Measurements from ENCODE around the gene CADPS. TPM values are rescaled to one million over a fixed set of nuclear protein-coding genes. Genes with fewer than 3 reads are reported as not detected.

CADPS gene
- polyA plus RNA-seq, 2 of the 4 experiments (the other 2 are of a cell fraction), result not detected

DNA sequence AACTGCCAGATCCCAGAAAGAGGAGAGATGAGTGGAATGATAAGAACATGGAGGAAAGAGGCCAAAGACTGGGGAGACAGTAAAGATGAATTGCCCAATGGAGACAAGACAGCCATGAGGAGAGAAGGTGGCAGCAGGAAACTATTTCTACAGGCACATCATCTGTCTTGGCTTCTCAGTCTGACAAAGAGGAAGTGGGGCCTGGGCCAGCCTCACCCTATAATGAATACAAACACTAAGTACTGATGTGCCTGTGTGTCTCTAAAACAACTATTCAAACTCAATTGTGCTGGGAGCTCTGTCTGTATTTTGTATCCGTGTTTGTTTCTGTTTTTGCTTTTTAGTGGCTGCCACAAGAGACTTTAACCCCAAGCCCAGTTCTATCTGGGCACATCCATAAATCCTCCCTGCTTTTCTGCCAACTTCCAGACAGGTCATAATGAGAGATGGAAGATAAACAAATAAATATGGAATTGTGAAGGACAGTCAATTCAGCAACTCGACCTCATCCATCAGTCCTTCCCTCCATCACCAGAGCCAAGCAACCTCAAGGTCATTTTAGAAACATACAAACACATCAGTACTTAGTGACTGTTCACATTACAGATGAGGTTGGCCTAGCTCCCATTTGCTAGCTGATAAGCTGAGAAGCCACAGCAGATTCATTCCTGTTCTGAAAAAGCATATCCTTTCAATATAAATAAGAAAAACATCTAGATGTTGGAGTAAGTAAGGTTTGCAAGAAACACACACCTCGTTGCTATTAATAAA, 116.7 kb downstream of the CADPS start:
- no peak for DNase-seq (ENCODE audit: low read depth in 1 of 2, low spot score in 1 of 2)
- CTCF ChIA-PET, result no interaction called here
- no peaks in the 10 kb centered on the region for H3K4me1 ChIP-seq
- 0% methylated on average over 3 of the region's 3 CpGs for WGBS (ENCODE audit: missing lambda C conversion rate)
- POLR2A ChIA-PET, result no interaction called here
- no peaks in the 10 kb centered on the region for H3K9me3 ChIP-seq
- TF ChIP-seq, protein P1, sequence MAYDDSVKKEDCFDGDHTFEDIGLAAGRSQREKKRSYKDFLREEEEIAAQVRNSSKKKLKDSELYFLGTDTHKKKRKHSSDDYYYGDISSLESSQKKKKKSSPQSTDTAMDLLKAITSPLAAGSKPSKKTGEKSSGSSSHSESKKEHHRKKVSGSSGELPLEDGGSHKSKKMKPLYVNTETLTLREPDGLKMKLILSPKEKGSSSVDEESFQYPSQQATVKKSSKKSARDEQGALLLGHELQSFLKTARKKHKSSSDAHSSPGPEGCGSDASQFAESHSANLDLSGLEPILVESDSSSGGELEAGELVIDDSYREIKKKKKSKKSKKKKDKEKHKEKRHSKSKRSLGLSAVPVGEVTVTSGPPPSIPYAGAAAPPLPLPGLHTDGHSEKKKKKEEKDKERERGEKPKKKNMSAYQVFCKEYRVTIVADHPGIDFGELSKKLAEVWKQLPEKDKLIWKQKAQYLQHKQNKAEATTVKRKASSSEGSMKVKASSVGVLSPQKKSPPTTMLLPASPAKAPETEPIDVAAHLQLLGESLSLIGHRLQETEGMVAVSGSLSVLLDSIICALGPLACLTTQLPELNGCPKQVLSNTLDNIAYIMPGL (CRISPR knock-in tag; IDR thresholded peaks at IDR 0.05; ENCODE audit: borderline replicate concordance), result no peak
- TF ChIP-seq, protein P2, sequence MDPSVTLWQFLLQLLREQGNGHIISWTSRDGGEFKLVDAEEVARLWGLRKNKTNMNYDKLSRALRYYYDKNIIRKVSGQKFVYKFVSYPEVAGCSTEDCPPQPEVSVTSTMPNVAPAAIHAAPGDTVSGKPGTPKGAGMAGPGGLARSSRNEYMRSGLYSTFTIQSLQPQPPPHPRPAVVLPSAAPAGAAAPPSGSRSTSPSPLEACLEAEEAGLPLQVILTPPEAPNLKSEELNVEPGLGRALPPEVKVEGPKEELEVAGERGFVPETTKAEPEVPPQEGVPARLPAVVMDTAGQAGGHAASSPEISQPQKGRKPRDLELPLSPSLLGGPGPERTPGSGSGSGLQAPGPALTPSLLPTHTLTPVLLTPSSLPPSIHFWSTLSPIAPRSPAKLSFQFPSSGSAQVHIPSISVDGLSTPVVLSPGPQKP (IDR thresholded peaks at IDR 0.05; ENCODE audit: low read depth, low read length), result no peak
- no peak for TF ChIP-seq SMC3 (IDR thresholded peaks at IDR 0.05)
- no peak for TF ChIP-seq RAD21 (conservative IDR thresholded peaks at IDR 0.05 in 1 of 2, IDR thresholded peaks at IDR 0.05 in 1 of 2)
- TF ChIP-seq FOXS1 (CRISPR knock-in tag; IDR thresholded peaks at IDR 0.05), result no peak
- no peak for TF ChIP-seq KDM5A (IDR thresholded peaks at IDR 0.05)
- no peak for FAIRE-seq
- ATAC-seq, result no peak
- H3K4me3 ChIP-seq, result no peak overlapping the region
- no peak overlapping the region for H3K27ac ChIP-seq
- no peak overlapping the region for H3K4me2 ChIP-seq

DNA sequence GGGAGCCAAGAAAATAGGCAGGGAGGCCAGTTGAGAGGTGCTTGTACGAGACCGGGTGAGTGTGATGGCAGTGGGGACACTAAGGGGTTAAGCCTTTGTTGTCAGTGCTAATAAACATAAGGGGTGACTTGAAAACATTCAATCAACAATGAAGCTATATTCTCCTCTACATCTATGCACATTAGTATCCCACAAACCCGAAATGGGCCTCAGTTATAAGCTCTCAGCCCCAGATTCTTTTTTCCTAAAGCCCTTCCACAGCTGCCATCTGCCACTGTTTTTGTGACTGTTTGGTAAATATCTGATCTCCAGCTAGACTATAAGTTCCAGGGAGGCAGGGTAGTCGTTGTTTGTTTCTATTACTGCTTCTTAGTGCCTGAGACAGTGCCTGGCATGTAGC, 118.2 kb downstream of the CADPS start:
- H3K9me3 ChIP-seq, result no peaks in the 10 kb centered on the region
- no peak overlapping the region for H3K4me2 ChIP-seq
- CTCF ChIA-PET, result interaction anchor here (0.6 to 0.8 kb wide), 3 partner anchors 21 to 870 kb away, joined by 3 to 4 read pairs (median 3); no protein-coding TSS in a partner anchor
- DNase-seq (ENCODE audit: low read depth in 1 of 2, low spot score in 1 of 2) (no peak), FAIRE-seq (no peak), ATAC-seq (no peak)
- H3K4me1 ChIP-seq, result no peaks in the 10 kb centered on the region
- H3K4me3 ChIP-seq, result no peak overlapping the region
- 24% methylated on average over 4 of the region's 4 CpGs for WGBS (ENCODE audit: missing lambda C conversion rate)
- TF ChIP-seq RFX5 (IDR thresholded peaks at IDR 0.05), result no peak
- TF ChIP-seq RCOR1 (IDR thresholded peaks at IDR 0.05; ENCODE audit: low read depth, low read length), result no peak
- TF ChIP-seq, protein P3, sequence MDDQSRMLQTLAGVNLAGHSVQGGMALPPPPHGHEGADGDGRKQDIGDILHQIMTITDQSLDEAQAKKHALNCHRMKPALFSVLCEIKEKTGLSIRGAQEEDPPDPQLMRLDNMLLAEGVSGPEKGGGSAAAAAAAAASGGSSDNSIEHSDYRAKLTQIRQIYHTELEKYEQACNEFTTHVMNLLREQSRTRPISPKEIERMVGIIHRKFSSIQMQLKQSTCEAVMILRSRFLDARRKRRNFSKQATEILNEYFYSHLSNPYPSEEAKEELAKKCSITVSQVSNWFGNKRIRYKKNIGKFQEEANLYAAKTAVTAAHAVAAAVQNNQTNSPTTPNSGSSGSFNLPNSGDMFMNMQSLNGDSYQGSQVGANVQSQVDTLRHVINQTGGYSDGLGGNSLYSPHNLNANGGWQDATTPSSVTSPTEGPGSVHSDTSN (IDR thresholded peaks at IDR 0.05), result no peak
- TF ChIP-seq, protein P4, sequence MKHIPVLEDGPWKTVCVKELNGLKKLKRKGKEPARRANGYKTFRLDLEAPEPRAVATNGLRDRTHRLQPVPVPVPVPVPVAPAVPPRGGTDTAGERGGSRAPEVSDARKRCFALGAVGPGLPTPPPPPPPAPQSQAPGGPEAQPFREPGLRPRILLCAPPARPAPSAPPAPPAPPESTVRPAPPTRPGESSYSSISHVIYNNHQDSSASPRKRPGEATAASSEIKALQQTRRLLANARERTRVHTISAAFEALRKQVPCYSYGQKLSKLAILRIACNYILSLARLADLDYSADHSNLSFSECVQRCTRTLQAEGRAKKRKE (CRISPR knock-in tag; IDR thresholded peaks at IDR 0.05; ENCODE audit: low read depth), result no peak
- no peak for TF ChIP-seq JUNB (IDR thresholded peaks at IDR 0.05)
- H3K27ac ChIP-seq, result no peak overlapping the region
- POLR2A ChIA-PET, result no interaction called here

DNA sequence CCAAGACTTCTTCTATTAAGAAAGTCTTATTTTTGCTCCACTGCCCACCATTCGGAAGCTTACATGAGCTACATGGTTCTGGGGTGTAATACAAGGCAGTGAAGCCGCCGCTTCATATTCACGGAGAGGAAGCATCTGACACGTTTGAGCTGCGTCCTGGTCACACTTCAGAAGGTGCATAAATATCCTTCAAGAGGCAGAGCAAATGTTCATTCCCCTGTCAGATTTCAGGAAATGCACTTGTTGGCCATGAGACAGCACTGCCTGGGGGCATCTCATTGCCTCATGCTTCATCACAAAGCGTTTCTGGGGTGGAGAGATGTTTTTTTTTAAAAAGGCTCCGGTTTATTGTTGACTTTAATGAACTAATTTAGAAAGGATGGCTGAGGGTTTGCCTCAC, 119.9 kb downstream of the CADPS start:
- ChIA-PET CTCF (no interaction called here), POLR2A (no interaction called here)
- no peak for TF ChIP-seq JUNB (IDR thresholded peaks at IDR 0.05)
- TF ChIP-seq, protein P5, sequence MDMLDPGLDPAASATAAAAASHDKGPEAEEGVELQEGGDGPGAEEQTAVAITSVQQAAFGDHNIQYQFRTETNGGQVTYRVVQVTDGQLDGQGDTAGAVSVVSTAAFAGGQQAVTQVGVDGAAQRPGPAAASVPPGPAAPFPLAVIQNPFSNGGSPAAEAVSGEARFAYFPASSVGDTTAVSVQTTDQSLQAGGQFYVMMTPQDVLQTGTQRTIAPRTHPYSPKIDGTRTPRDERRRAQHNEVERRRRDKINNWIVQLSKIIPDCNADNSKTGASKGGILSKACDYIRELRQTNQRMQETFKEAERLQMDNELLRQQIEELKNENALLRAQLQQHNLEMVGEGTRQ (IDR thresholded peaks at IDR 0.05), result no peak
- H3K9me3 ChIP-seq, result no peaks in the 10 kb centered on the region
- H3K4me3 ChIP-seq, result no peak overlapping the region
- no peaks in the 10 kb centered on the region for H3K4me1 ChIP-seq
- H3K27ac ChIP-seq, result no peak overlapping the region
- WGBS (ENCODE audit: missing lambda C conversion rate), result 28% methylated on average over 8 of the region's 8 CpGs
- DNase-seq (ENCODE audit: low read depth in 1 of 2, low spot score in 1 of 2) (no peak), ATAC-seq (no peak), FAIRE-seq (no peak)
- H3K4me2 ChIP-seq, result no peak overlapping the region

Data from A549 (cell line).